Measurements from ENCODE around the gene RIT1. TPM values are rescaled to one million over a fixed set of nuclear protein-coding genes. Genes with fewer than 3 reads are reported as not detected.

The RIT1 gene
- 35.4 TPM for polyA plus RNA-seq (2013, experiment 1 of 2; ENCODE audit: insufficient read length)
- 32.8 TPM for polyA plus RNA-seq (2013, experiment 2 of 2; ENCODE audit: insufficient read length)

- peak; percentile 81 for DNase-seq
Observed at GRCh38 chr1:155911156-155912055, at the start of gene RIT1. Gene RIT1 (minus strand): TSS chr1:155911349. CDS start chr1:155910761, 588 bp downstream.

- DNase-seq = no peak
Observed at GRCh38 chr1:155960081-155960745, 49.1 kb upstream of the RIT1 start.

- DNase-seq = no peak
Observed at GRCh38 chr1:155957411-155957915, 46.3 kb upstream of the RIT1 start.

- no peak for DNase-seq
Observed at GRCh38 chr1:155954645-155955044, 43.5 kb upstream of the RIT1 start.

GRCh38 chr1:155952505-155952890 lies 41.3 kb upstream of the RIT1 start:
- no peak for DNase-seq

GRCh38 chr1:155951753-155952504 lies 40.8 kb upstream of the RIT1 start:
- no peak for DNase-seq

GRCh38 chr1:155950829-155951228 lies 39.7 kb upstream of the RIT1 start:
- DNase-seq = no peak

GRCh38 chr1:155947741-155948140 lies 36.6 kb upstream of the RIT1 start:
- no peak for DNase-seq

- DNase-seq = no peak
Observed at GRCh38 chr1:155947292-155947691, 36.1 kb upstream of the RIT1 start.

- no peak for DNase-seq
Observed at GRCh38 chr1:155946633-155947219, 35.6 kb upstream of the RIT1 start.

GRCh38 chr1:155944444-155944799 lies 33.3 kb upstream of the RIT1 start:
- DNase-seq = no peak

GRCh38 chr1:155942578-155943141 lies 31.5 kb upstream of the RIT1 start:
- no peak for DNase-seq

GRCh38 chr1:155941845-155942531 lies 30.8 kb upstream of the RIT1 start:
- no peak for DNase-seq

- DNase-seq = no peak
Observed at GRCh38 chr1:155940993-155941844, 30.1 kb upstream of the RIT1 start, which contains the start of gene RXFP4. Gene RXFP4 (plus strand): TSS chr1:155941638. CDS start chr1:155941710, 72 bp downstream.

GRCh38 chr1:155940482-155940992 lies 29.4 kb upstream of the RIT1 start:
- DNase-seq = peak; percentile 80

- peak; percentile 87 for DNase-seq
Observed at GRCh38 chr1:155938220-155938627, 27.1 kb upstream of the RIT1 start.

GRCh38 chr1:155934936-155935590 lies 23.9 kb upstream of the RIT1 start:
- no peak for DNase-seq

GRCh38 chr1:155934097-155934935 lies 23.2 kb upstream of the RIT1 start, which contains the start of gene KHDC4:
Gene KHDC4 (minus strand): TSS chr1:155934413. CDS start chr1:155934373, 40 bp downstream.
- peak; percentile 99 for DNase-seq

All from fibroblast of skin of scalp (primary cell).